GM23248 (cell line): ENCODE results near the gene LMAN2L. TPM values are rescaled to one million over a fixed set of nuclear protein-coding genes. Genes with fewer than 3 reads are reported as not detected.

Source experiments
- DNase-seq: peaks from one replicate; pipeline ENCODE4 v3.0.0-alpha.2; 2015
- H2AFZ ChIP-seq: fragments of 200-600 bp; sonication (generic); 2 replicates; pipeline ENCODE4 v1.6.1; 2016; ENCODE audit warnings: antibody characterized with exemption
- H3F3A ChIP-seq: fragments of 200-600 bp; sonication (generic); 2 replicates; pipeline ENCODE4 v1.6.1; 2016; ENCODE audit warnings: mild to moderate bottlenecking, antibody characterized with exemption, mixed run types; ENCODE audit not compliant: insufficient read depth
- H3K27ac ChIP-seq: fragments of 200-600 bp; sonication (generic); 2 replicates; pipeline ENCODE4 v1.5.1; 2016; ENCODE audit warnings: mild to moderate bottlenecking
- H3K27me3 ChIP-seq: fragments of 200-600 bp; sonication (generic); replicated peaks from 2 replicates; pipeline ENCODE4 v1.6.1; 2016; ENCODE audit warnings: mild to moderate bottlenecking; ENCODE audit not compliant: insufficient read depth
- H3K36me3 ChIP-seq: fragments of 200-600 bp; sonication (generic); 2 replicates; pipeline ENCODE4 v1.6.1; 2016; ENCODE audit warnings: low read depth, mild to moderate bottlenecking
- H3K4me1 ChIP-seq: fragments of 200-600 bp; sonication (generic); 2 replicates; pipeline ENCODE4 v1.6.1; 2016; ENCODE audit warnings: mild to moderate bottlenecking; ENCODE audit not compliant: insufficient read depth
- H3K4me2 ChIP-seq: fragments of 200-600 bp; sonication (generic); one replicate; pipeline ENCODE4 v1.6.1; 2016; ENCODE audit warnings: mild to moderate bottlenecking; ENCODE audit not compliant: unreplicated experiment
- H3K4me3 ChIP-seq: fragments of 200-600 bp; sonication (generic); 2 replicates; pipeline ENCODE4 v1.5.1; 2016; ENCODE audit warnings: mild to moderate bottlenecking
- H3K79me2 ChIP-seq: fragments of 200-600 bp; sonication (generic); 2 replicates; pipeline ENCODE4 v1.6.1; 2016; ENCODE audit warnings: mild to moderate bottlenecking; ENCODE audit not compliant: insufficient read depth
- H3K9ac ChIP-seq: fragments of 200-600 bp; sonication (generic); 2 replicates; pipeline ENCODE4 v1.6.1; 2016; ENCODE audit warnings: mild to moderate bottlenecking
- H3K9me2 ChIP-seq: fragments of 200-600 bp; sonication (generic); 2 replicates; pipeline ENCODE4 v1.6.1; 2016; ENCODE audit warnings: mixed run types, mild to moderate bottlenecking, moderate library complexity; ENCODE audit not compliant: insufficient read depth
- H3K9me3 ChIP-seq: fragments of 200-600 bp; sonication (generic); one replicate; pipeline ENCODE4 v1.6.1; 2017; ENCODE audit warnings: low read depth
- H4K20me1 ChIP-seq: fragments of 200-600 bp; sonication (generic); 2 replicates; pipeline ENCODE4 v1.6.0; 2016; ENCODE audit not compliant: insufficient read depth
- EZH2 ChIP-seq: fragments of 200-600 bp; sonication (generic); IDR thresholded peaks from 2 replicates; pipeline ENCODE4 v1.6.1; 2018; ENCODE audit warnings: antibody characterized with exemption, mild to moderate bottlenecking; ENCODE audit not compliant: insufficient read depth, poor library complexity, severe bottlenecking
- EZH2phosphoT487 ChIP-seq: fragments of 200-600 bp; sonication (generic); IDR thresholded peaks from 2 replicates; pipeline ENCODE4 v1.6.1; 2018; ENCODE audit warnings: antibody characterized with exemption, moderate library complexity, mild to moderate bottlenecking, low read depth; ENCODE audit not compliant: insufficient read depth
- WGBS, 2 experiments: methylation state at CpG; one replicate each; pipeline ENCODE4 v1.1.6; 2015 to 2017; ENCODE audit warnings: low lambda C conversion rate in 2 of 2, low coverage in 1 of 2; ENCODE audit errors: missing lambda C conversion rate in 2 of 2; 5-methylcytosine and 5-hydroxymethylcytosine counted together
- in situ Hi-C: fragments of 300-500 bp; cut with MboI; formaldehyde crosslinking; loops from 2 replicates; pipeline ENCODE4 v1.15.0; 2020
- polyA plus RNA-seq: library from polyadenylated mRNA; unstranded; fragments of >200 nt; fragmentation: Nextera tagmentation; extraction: Ambion mirVana; gene quantifications from 2 replicates; pipeline ENCODE4 v1.2.1, GENCODE V29; 2016
- total RNA-seq: library from RNA; depleted of rRNA; stranded (reverse); fragments of >200 nt; shearing (Covaris generic); gene quantifications from 2 replicates; pipeline ENCODE4 v1.2.3, GENCODE V29; 2014

The LMAN2L gene
- total and polyA plus RNA-seq, 2 experiments from 2014 or later: 22.3 to 24.6 TPM

GRCh38 chr2:96783388-96783787 lies 43.5 kb upstream of the LMAN2L start:
- DNase-seq: no peak
- no peaks in the 10 kb centered on the region for H4K20me1 ChIP-seq
- H3K4me3 ChIP-seq: no peak overlapping the region
- H3K4me2 ChIP-seq: no peak overlapping the region
- WGBS, 2 experiments: 80 to 85% methylated on average over 4 of the region's 4 CpGs
- no peaks in the 10 kb centered on the region for H3K79me2 ChIP-seq
- no peaks in the 10 kb centered on the region for H3K9me3 ChIP-seq
- peaks cover 18% of the 10 kb centered on the region for H3F3A ChIP-seq
- no peak overlapping the region for H3K27ac ChIP-seq
- no peaks in the 10 kb centered on the region for H3K9me2 ChIP-seq
- no peaks in the 10 kb centered on the region for H3K27me3 ChIP-seq
- TF ChIP-seq EZH2phosphoT487 (no peak), EZH2 (no peak)
- no peak overlapping the region for H3K9ac ChIP-seq
- in situ Hi-C loops: no loop called here
- H3K4me1 ChIP-seq: peaks cover 13% of the 10 kb centered on the region
- no peaks in the 10 kb centered on the region for H3K36me3 ChIP-seq
- no peak overlapping the region for H2AFZ ChIP-seq

- peak; percentile 14 for DNase-seq
- Histone ChIP-seq H3K27me3 (no peaks in the 10 kb centered on the region), H3K9ac (no peak overlapping the region), H3K4me3 (no peak overlapping the region), H3K9me2 (no peaks in the 10 kb centered on the region), H3K9me3 (no peaks in the 10 kb centered on the region), H3K36me3 (no peaks in the 10 kb centered on the region), H2AFZ (no peak overlapping the region), H4K20me1 (no peaks in the 10 kb centered on the region), H3K79me2 (no peaks in the 10 kb centered on the region), H3F3A (no peaks in the 10 kb centered on the region), H3K4me2 (no peak overlapping the region), H3K27ac (no peak overlapping the region), H3K4me1 (no peaks in the 10 kb centered on the region)
- in situ Hi-C loops: no loop called here
- 0% methylated on average over 1 of the region's 1 CpG for WGBS, 2 experiments
- TF ChIP-seq EZH2: no peak
- TF ChIP-seq EZH2phosphoT487: no peak
These were observed 35.3 kb upstream of the LMAN2L start for GRCh38 chr2:96775160-96775559.

GRCh38 chr2:96773922-96774321 lies 34.1 kb upstream of the LMAN2L start:
- H3K79me2 ChIP-seq: no peaks in the 10 kb centered on the region
- no peak overlapping the region for H3K27ac ChIP-seq
- H3K4me1 ChIP-seq: no peaks in the 10 kb centered on the region
- WGBS, 2 experiments: 93 to 98% methylated on average over 7 of the region's 7 CpGs
- no peaks in the 10 kb centered on the region for H3F3A ChIP-seq
- no peak overlapping the region for H2AFZ ChIP-seq
- no peak overlapping the region for H3K4me2 ChIP-seq
- H3K36me3 ChIP-seq: no peaks in the 10 kb centered on the region
- no peak overlapping the region for H3K4me3 ChIP-seq
- DNase-seq: no peak
- in situ Hi-C loops: no loop called here
- no peaks in the 10 kb centered on the region for H3K9me3 ChIP-seq
- no peak overlapping the region for H3K9ac ChIP-seq
- no peaks in the 10 kb centered on the region for H3K9me2 ChIP-seq
- no peaks in the 10 kb centered on the region for H3K27me3 ChIP-seq
- H4K20me1 ChIP-seq: no peaks in the 10 kb centered on the region
- TF ChIP-seq EZH2phosphoT487: no peak
- TF ChIP-seq EZH2: no peak

- H3K9me2 ChIP-seq: no peaks in the 10 kb centered on the region
- in situ Hi-C loops: no loop called here
These were observed 33.2 kb upstream of the LMAN2L start for GRCh38 chr2:96772903-96773671.

More at GRCh38 chr2:96772903-96773671, 33.2 kb upstream of the LMAN2L start:
- Histone ChIP-seq H3F3A (no peaks in the 10 kb centered on the region), H4K20me1 (no peaks in the 10 kb centered on the region), H3K27ac (no peak overlapping the region), H3K79me2 (no peaks in the 10 kb centered on the region), H3K27me3 (no peaks in the 10 kb centered on the region), H2AFZ (no peak overlapping the region), H3K36me3 (no peaks in the 10 kb centered on the region), H3K9me3 (no peaks in the 10 kb centered on the region), H3K4me1 (no peaks in the 10 kb centered on the region), H3K4me2 (no peak overlapping the region), H3K4me3 (no peak overlapping the region), H3K9ac (no peak overlapping the region)
- DNase-seq: no peak
- 90 to 92% methylated on average over 12 of the region's 12 CpGs for WGBS, 2 experiments
- no peak for TF ChIP-seq EZH2phosphoT487
- TF ChIP-seq EZH2: no peak
